HG03378 (cell line): ENCODE data around the gene TMEM167A.

ENCODE experiments used
- ATAC-seq: cut with Tn5 transposase; IDR thresholded peaks from one replicate; pipeline ENCODE4 v1.9.1; 2021; ENCODE audit warnings: mild to moderate bottlenecking, moderate library complexity; ENCODE audit not compliant: unreplicated experiment

TMEM167A gene, protein sequence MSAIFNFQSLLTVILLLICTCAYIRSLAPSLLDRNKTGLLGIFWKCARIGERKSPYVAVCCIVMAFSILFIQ

DNA sequence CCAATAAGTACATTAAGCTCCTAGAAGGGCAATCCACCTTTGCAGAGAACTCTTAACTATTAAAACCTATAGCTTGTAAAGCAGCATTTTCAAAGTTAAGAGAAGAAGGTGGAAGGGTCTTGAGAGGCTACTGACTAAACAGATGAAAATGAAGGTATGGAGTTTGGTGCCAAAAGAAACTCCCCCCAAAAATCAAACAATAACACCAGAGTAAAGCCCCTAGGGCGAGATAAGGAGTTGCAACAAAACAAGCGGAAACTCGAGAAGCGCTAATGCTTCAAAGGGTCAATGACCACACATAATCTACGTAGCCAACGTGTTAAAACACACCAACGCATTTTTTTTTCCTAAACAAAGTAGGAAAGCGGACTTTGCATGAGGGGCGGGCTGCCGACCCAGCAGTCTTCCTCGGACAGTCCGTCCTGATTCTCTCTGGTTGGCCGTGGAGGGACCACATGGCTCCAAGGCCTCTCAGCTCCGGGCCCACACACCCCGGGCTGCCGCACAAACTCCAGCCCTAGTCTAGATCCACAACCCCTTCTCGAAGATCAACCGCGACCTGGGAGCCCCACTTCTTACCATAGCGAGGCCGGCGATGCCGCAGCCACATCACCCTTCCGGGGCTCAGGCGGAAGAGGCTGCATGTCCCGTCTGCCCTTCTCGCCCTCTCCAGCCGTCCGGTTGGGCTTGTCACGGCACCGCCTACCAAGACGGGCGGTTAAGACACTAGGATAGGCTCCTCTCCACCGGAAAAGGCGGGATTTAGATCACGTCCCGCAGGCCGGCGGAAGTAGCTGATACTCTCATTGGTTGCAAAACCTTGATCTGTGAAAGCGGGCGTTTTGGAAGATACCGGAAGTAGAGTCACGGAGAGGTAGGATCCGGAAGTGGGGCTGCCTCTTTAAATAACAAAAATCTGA is at the start of gene TMEM167A, which contains the start of gene XRCC4:
Gene TMEM167A, minus strand, starts transcription at position 653 of the 920 bp plus-strand sequence. Its CDS starts 71 bp downstream, at position 582.
Gene XRCC4, plus strand, starts transcription at position 806 of the 920 bp plus-strand sequence. CDS start 27,373 bp downstream, outside the sequence.
- ATAC-seq: peak; percentile 98

- no peak for ATAC-seq
Measured at GRCh38 chr5:83126501-83126900, 49.3 kb upstream of the TMEM167A start.

GRCh38 chr5:83125560-83125959 is 48.4 kb upstream of the TMEM167A start:
- no peak for ATAC-seq

DNA sequence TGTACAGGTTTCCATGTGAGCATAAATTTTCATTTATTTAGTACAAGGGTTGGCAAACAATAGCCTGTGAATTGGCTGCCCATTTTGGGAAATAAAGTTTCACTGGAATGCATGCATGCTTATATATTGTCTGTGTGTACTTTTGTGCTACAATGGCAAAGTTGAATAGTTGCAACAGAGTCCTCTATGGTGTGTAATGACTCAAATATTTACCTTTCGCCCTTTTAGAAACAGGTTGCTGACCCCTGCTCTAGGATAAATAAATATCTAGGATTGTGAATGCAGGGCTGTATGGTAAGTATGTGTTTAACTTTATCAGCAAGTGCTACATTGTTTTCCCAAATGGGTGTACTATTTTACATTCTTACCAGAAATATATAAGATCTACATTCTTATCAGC is 47.4 kb upstream of the TMEM167A start:
- ATAC-seq: no peak

GRCh38 chr5:83118976-83119375 is 41.8 kb upstream of the TMEM167A start:
- no peak for ATAC-seq

- no peak for ATAC-seq
Measured at GRCh38 chr5:83118471-83118870, 41.3 kb upstream of the TMEM167A start.

DNA sequence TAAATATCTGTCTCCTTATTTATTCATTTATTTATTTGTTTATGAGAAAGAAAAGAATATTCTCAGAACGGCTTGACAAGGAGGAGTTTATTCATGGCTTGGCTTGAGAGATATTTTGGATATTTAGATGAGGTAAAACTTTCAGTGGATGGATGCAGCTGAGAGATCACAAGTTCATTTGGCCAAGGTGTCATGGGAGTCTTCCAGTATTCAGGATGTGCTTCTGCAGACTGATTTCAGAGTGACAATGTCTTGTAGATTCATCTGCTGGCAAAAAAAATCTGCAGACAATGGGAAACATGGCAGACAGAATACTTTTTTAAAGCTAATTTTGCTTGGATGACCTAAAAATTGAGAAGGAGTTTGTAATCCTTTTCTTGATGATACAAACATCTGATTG is 38.6 kb upstream of the TMEM167A start:
- ATAC-seq: no peak

- ATAC-seq: no peak
Measured at GRCh38 chr5:83109380-83109779, 32.2 kb upstream of the TMEM167A start.

- ATAC-seq: no peak
Measured at GRCh38 chr5:83107692-83108420, 30.7 kb upstream of the TMEM167A start.

DNA sequence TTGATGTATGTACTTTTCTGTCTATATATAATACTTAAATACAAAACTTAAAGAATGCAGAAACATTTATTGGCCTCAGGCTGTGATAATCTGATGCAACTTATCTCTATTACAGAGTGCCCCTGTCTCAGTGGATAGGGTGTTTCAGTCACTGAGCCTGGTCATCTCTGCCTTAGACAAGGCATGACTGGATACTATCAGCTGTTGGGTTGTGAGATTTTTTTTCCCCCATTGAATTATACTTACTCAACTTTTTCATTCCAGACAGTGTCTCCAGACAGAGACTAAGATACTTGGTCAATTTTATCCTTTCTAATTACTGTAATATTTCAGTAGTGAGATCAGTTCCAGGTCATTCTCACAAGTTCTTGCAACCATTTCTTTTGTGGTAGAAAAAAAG is 26.8 kb upstream of the TMEM167A start:
- ATAC-seq: no peak

- ATAC-seq: no peak
Measured at GRCh38 chr5:83102364-83102980, 25.3 kb upstream of the TMEM167A start.

DNA sequence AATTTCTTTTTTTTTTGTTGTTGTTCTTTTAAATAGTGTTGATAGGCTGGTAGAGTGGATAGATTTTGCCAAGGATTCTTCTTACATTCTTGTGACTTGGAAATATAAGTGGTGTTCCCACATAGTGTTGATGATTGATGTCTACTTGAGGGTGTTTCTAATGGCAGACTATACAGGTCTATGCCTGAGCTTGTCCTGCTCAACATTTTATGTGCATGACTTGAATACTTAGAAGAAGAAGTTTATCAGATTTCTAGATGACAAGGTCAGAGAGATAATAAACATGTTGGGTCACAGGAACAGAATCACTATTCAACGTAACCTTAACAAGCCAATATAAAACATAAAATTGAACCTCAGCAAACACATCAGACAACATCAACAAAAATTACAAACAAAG is 24.3 kb upstream of the TMEM167A start:
- ATAC-seq: no peak

DNA sequence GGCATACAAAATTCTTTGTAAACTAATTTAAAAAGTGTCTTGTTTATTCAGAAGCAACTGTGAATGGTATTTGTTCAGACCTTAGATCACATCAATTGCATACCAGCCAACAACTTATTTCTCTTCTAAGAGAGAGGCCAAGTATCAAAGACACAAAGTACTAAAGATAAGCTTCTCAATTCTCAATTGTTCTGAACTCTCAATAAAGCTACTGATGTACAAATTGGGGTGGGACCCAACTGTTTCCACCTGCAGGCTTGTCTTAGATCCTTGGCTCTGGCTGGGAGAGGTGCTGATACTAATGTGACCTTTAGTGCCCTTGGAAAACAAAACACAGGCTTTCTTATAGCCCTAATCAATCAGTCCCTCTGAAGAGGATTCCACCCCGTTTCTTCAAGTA is 22.3 kb upstream of the TMEM167A start:
- ATAC-seq: no peak

DNA sequence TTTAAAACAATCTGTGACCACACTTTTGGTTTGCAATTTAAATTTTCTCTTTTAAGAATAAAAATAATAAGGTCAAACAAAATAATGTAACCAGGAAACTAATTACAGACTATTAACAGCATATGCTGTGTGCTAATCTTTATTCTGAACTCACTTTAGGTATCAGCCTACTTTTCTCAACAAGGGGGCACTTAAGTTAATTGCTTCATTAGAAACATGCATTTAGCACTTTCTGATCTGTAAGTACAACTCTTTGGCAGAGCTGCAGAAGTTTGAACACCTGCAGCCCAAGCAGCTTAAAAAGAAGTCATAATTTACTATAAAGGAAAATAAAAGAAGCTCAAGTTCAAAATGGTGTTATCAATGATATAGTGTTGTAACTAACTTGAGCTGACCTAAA is 21.8 kb upstream of the TMEM167A start:
- ATAC-seq: no peak

DNA sequence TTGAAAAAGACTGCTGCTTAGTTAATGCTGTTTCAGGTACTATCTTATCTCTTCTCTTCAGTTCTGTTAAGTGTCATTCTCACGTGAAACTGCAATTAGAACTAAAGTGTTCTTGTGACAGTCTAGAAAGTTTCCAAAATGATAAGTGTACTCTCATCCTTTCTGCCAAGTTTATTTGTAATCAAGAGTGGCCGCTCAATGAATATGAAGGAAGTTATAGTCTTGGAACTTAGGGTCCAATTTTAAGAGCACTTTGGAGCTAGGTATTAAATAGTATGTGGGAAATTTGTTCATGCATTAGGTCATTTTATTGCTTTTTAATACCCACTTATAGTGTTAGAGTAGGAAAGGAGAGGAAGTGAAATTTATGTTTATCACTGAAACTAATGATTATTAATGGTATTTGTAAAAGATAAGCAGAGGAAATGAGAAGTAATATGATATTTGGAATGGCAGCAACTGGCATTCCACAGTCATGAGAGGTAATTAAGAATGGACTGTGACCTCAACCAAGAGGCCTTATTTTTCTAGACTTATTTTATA is 20.6 kb upstream of the TMEM167A start:
- no peak for ATAC-seq

- ATAC-seq: no peak
Measured at GRCh38 chr5:83096660-83097339, 19.6 kb upstream of the TMEM167A start.

DNA sequence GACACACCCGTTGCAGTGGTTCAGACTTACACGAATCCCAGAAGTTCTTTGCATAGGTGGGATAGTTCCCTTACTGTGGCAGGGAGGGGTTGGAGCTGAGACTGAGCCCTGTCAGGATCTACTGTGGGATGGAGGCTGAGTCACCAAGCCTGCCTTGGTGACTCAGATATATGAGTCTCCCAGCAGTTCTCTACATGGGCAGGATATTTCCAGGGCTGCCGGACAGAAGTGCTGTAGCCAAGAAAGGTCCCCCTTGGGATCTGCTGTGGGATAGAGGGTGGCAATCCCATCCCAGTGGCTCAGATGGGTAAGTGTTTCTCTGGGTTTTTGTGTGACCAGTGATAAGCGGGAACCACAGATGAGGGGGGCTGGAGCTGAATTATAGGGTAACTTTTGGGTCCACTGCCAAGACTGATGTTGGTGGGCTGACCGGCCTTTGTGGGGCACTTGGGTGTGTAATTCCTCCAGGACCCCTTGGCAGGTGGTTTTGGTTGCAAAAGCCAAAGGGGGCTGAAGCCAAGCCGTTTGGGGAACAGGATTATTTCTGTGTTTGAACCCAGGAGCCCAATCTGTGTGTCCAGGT is 18.9 kb upstream of the TMEM167A start:
- ATAC-seq: no peak

- ATAC-seq: no peak
Measured at GRCh38 chr5:83095163-83095956, 18.2 kb upstream of the TMEM167A start.

- no peak for ATAC-seq
Measured at GRCh38 chr5:83093692-83094091, 16.5 kb upstream of the TMEM167A start.
